ENCODE measurements around the gene GSDMA. TPM values are rescaled to one million over a fixed set of nuclear protein-coding genes. Genes with fewer than 3 reads are reported as not detected.

GSDMA gene
- total and polyA plus RNA-seq, 9 of the 15 experiments (the other 6 are each of a cell fraction or from before 2014, with no cell fraction given): 0.04 to 0.13 (median 0.07) TPM; not detected in 2

DNA sequence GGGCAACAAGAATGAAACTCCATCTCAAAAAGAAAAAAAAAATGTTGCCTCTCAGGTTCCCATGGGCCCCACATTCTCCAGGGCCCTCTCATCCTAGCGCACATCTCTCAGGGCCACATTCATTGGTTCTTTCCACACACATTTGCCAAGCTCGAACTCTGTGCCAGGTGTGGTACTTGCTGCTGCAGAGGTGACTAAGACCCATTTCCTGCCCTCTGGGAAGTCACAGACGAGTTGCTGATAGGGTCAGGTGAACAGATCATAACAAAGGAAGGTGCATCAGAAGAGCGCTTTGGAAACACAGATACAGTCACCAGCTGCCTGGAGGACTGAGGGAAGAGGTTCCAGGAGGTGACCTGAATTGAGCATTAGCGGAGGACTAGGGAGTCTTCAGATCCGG is 1.0 kb downstream of the GSDMA start:
- Histone ChIP-seq H3K4me2 (ENCODE audit: insufficient read depth, low read length) (no peak overlapping the region), H4K20me1 (replicated peaks; ENCODE audit: control insufficient read depth, insufficient read depth, low read length) (no peaks in the 10 kb centered on the region), H3K4me1 (replicated peaks in 1 of 2; ENCODE audit: control insufficient read depth in 2 of 2, insufficient read depth in 2 of 2, low read length in 2 of 2) (peaks cover 2 to 14% of the 10 kb centered on the region in 2 experiments; a peak in 4 of 5 replicates), H3K27ac (ENCODE audit: extremely low read depth, low read depth, low read length) (no peak overlapping the region), H3K9me1 (ENCODE audit: control insufficient read depth, insufficient read depth, low read length) (no peaks in the 10 kb centered on the region), H3K79me2 (ENCODE audit: control insufficient read depth, insufficient read depth, low read length) (no peaks in the 10 kb centered on the region), H3K27me3 (ENCODE audit: control insufficient read depth in 2 of 2, insufficient read depth in 2 of 2, low read length in 2 of 2) (peaks cover 6 to 13% of the 10 kb centered on the region in 2 experiments; a peak in 3 of 5 replicates), H2AFZ (ENCODE audit: low read depth, low read length) (no peak overlapping the region), H3K4me3 (no peak overlapping the region), H3K9ac (ENCODE audit: insufficient read depth in 1 of 2, low read depth in 2 of 2, low read length in 2 of 2) (no peak overlapping the region), H3K9me3 (replicated peaks; ENCODE audit: control insufficient read depth, insufficient read depth, low read depth, low read length) (no peaks in the 10 kb centered on the region), H3K36me3 (ENCODE audit: control insufficient read depth, insufficient read depth, low read length) (no peaks in the 10 kb centered on the region)
- POLR2A ChIA-PET: interaction anchor here (1.4 kb wide), 1 partner anchor 12 kb away, joined by 4 read pairs; no protein-coding TSS in a partner anchor
- CTCF ChIA-PET (ENCODE audit: low intra/inter-chr PET ratio): no interaction called here
- in situ Hi-C loops (cut with MboI) (no loop called here), intact Hi-C loops (cut with micrococcal nuclease) (no loop called here)
- FAIRE-seq (no peak), ATAC-seq (no peak), DNase-seq (ENCODE audit: extremely low read depth in 1 of 4, low spot score in 3 of 4) (no peak)
- 17% methylated on average over 6 of the region's 6 CpGs for WGBS (ENCODE audit: insufficient coverage, low coverage, missing lambda C conversion rate)
- no TSS peak for BruUV-seq (replicated peaks)
- no peak for TF ChIP-seq ZSCAN29 (IDR thresholded peaks at IDR 0.05)
- TF ChIP-seq SLC30A9 (CRISPR knock-in tag; IDR thresholded peaks at IDR 0.05): no peak
- no peak for TF ChIP-seq ZNF239 (CRISPR knock-in tag; IDR thresholded peaks at IDR 0.05)
- no peak for TF ChIP-seq ZNF12 (CRISPR knock-in tag; IDR thresholded peaks at IDR 0.05)
- no peak for TF ChIP-seq MEIS2 (IDR thresholded peaks at IDR 0.05; ENCODE audit: partially characterized antibody)
- no peak for TF ChIP-seq ZNF217 (CRISPR knock-in tag; IDR thresholded peaks at IDR 0.05)
- no peak for TF ChIP-seq ZNF766 (CRISPR knock-in tag; conservative IDR thresholded peaks at IDR 0.05)
- no peak for TF ChIP-seq ELF1 (tag; IDR thresholded peaks at IDR 0.05)
- TF ChIP-seq RAD21 (CRISPR knock-in tag; conservative IDR thresholded peaks at IDR 0.05 in 1 of 2, IDR thresholded peaks at IDR 0.05 in 1 of 2): no peak
- TF ChIP-seq, protein P1, sequence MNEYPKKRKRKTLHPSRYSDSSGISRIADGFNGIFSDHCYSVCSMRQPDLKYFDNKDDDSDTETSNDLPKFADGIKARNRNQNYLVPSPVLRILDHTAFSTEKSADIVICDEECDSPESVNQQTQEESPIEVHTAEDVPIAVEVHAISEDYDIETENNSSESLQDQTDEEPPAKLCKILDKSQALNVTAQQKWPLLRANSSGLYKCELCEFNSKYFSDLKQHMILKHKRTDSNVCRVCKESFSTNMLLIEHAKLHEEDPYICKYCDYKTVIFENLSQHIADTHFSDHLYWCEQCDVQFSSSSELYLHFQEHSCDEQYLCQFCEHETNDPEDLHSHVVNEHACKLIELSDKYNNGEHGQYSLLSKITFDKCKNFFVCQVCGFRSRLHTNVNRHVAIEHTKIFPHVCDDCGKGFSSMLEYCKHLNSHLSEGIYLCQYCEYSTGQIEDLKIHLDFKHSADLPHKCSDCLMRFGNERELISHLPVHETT (CRISPR knock-in tag; conservative IDR thresholded peaks at IDR 0.05 in 1 of 2, IDR thresholded peaks at IDR 0.05 in 1 of 2): no peak
- no peak for TF ChIP-seq NFYB (IDR thresholded peaks at IDR 0.05; ENCODE audit: extremely low read depth, insufficient read length)
- no peak for TF ChIP-seq CREB1 (IDR thresholded peaks at IDR 0.05)
- TF ChIP-seq CREB1 (CRISPR knock-in tag; IDR thresholded peaks at IDR 0.05): no peak
- no peak for TF ChIP-seq CCAR2 (IDR thresholded peaks at IDR 0.05; ENCODE audit: low read depth, low read length)
- TF ChIP-seq CAMTA2 (CRISPR knock-in tag; conservative IDR thresholded peaks at IDR 0.05): no peak
- no peak for TF ChIP-seq SAFB (IDR thresholded peaks at IDR 0.05; ENCODE audit: borderline replicate concordance, low read depth, low read length)
- TF ChIP-seq ZNF280B (CRISPR knock-in tag; IDR thresholded peaks at IDR 0.05): no peak
- no peak for TF ChIP-seq ZNF76 (CRISPR knock-in tag; IDR thresholded peaks at IDR 0.05; ENCODE audit: borderline replicate concordance)
- TF ChIP-seq ETS1 (conservative IDR thresholded peaks at IDR 0.05; ENCODE audit: control insufficient read depth, low read depth, low read length): no peak

Data from K562 (cell line).